ENCODE results near the gene RANBP17. TPM values are rescaled to one million over a fixed set of nuclear protein-coding genes. Genes with fewer than 3 reads are reported as not detected.
"Not testable (repeated sequence)": the region's sequence is repeated elsewhere in the genome, so short reads cannot be mapped to it uniquely, and the experiment has no call there.

RANBP17 gene
- total RNA-seq, 4 donors from 2014 or later = 10.2 to 13.8 (median 10.9) TPM

GRCh38 chr5:170917113-170917512 lies 55.3 kb downstream of the RANBP17 start:
- Histone ChIP-seq H3K36me3 (no peaks in the 10 kb centered on the region), H3K9me3 (no peaks in the 10 kb centered on the region), H3K4me1 (no peaks in the 10 kb centered on the region), H3K27me3 (no peaks in the 10 kb centered on the region), H3K27ac (no peak overlapping the region), H3K4me3 (no peak overlapping the region)
- in situ Hi-C loops (cut with MboI; ENCODE audit: low pct_ligation_motif_present in 1 of 4, low pct_unique_long_range_greater_than_20kb in 1 of 4, low sequenced_read_pairs in 3 of 4) = no loop called here
- no peak for DNase-seq
- TF ChIP-seq POLR2A (IDR thresholded peaks at IDR 0.05) (no peak), POLR2AphosphoS5 (IDR thresholded peaks at IDR 0.05) (no peak), EP300 (IDR thresholded peaks at IDR 0.05; ENCODE audit: low read depth) (no peak), CTCF (IDR thresholded peaks at IDR 0.05) (no peak)
- intact Hi-C loops (cut with DNase I; ENCODE audit: low total_unique reads) = no loop called here

GRCh38 chr5:170920196-170920595 lies 58.4 kb downstream of the RANBP17 start:
- no peak for TF ChIP-seq CTCF (IDR thresholded peaks at IDR 0.05)
- TF ChIP-seq POLR2A (IDR thresholded peaks at IDR 0.05) = no peak
- TF ChIP-seq EP300 (IDR thresholded peaks at IDR 0.05; ENCODE audit: low read depth) = no peak
- no peak for TF ChIP-seq POLR2AphosphoS5 (IDR thresholded peaks at IDR 0.05)
- intact Hi-C loops (cut with DNase I; ENCODE audit: low total_unique reads) = no loop called here
- DNase-seq = no peak
- in situ Hi-C loops (cut with MboI; ENCODE audit: low pct_ligation_motif_present in 1 of 4, low pct_unique_long_range_greater_than_20kb in 1 of 4, low sequenced_read_pairs in 3 of 4) = no loop called here
- WGBS, 2 donors (ENCODE audit: low coverage in 1 of 2) = 93 to 94% methylated on average over 3 of the region's 3 CpGs
- Histone ChIP-seq H3K36me3 (no peaks in the 10 kb centered on the region), H3K4me3 (no peak overlapping the region), H3K9me3 (no peaks in the 10 kb centered on the region), H3K27me3 (no peaks in the 10 kb centered on the region), H3K27ac (no peak overlapping the region), H3K4me1 (no peaks in the 10 kb centered on the region)

GRCh38 chr5:170922331-170922730 lies 60.5 kb downstream of the RANBP17 start:
- H3K36me3 ChIP-seq; H3K4me1 ChIP-seq; H3K27ac ChIP-seq; H3K27me3 ChIP-seq; DNase-seq; in situ Hi-C loops (cut with MboI; ENCODE audit: low pct_ligation_motif_present in 1 of 4, low pct_unique_long_range_greater_than_20kb in 1 of 4, low sequenced_read_pairs in 3 of 4); H3K9me3 ChIP-seq; H3K4me3 ChIP-seq; intact Hi-C loops (cut with DNase I; ENCODE audit: low total_unique reads): not testable (repeated sequence)
- WGBS, 2 donors (ENCODE audit: low coverage in 1 of 2) = 70% methylated on average over 10 of the region's 10 CpGs; no CpG with 5 or more reads in 1 of the 2 donors

- TF ChIP-seq EP300 (IDR thresholded peaks at IDR 0.05; ENCODE audit: low read depth) (no peak), POLR2AphosphoS5 (IDR thresholded peaks at IDR 0.05) (no peak), POLR2A (IDR thresholded peaks at IDR 0.05) (no peak), CTCF (IDR thresholded peaks at IDR 0.05) (no peak)
- Histone ChIP-seq H3K9me3 (no peaks in the 10 kb centered on the region), H3K4me3 (no peak overlapping the region), H3K27me3 (no peaks in the 10 kb centered on the region), H3K27ac (no peak overlapping the region), H3K4me1 (no peaks in the 10 kb centered on the region), H3K36me3 (no peaks in the 10 kb centered on the region)
- intact Hi-C loops (cut with DNase I; ENCODE audit: low total_unique reads) (no loop called here), in situ Hi-C loops (cut with MboI; ENCODE audit: low pct_ligation_motif_present in 1 of 4, low pct_unique_long_range_greater_than_20kb in 1 of 4, low sequenced_read_pairs in 3 of 4) (no loop called here)
- DNase-seq = no peak
- WGBS, 2 donors (ENCODE audit: low coverage in 1 of 2) = 84 to 92% methylated on average over 5 to 7 of the region's 7 CpGs
These were observed 62.2 kb downstream of the RANBP17 start for GRCh38 chr5:170923910-170924620.

GRCh38 chr5:170935534-170936218 lies 73.9 kb downstream of the RANBP17 start:
- H3K4me1 ChIP-seq; H3K27me3 ChIP-seq; H3K27ac ChIP-seq; H3K9me3 ChIP-seq; DNase-seq; H3K4me3 ChIP-seq; in situ Hi-C loops (cut with MboI; ENCODE audit: low pct_ligation_motif_present in 1 of 4, low pct_unique_long_range_greater_than_20kb in 1 of 4, low sequenced_read_pairs in 3 of 4); intact Hi-C loops (cut with DNase I; ENCODE audit: low total_unique reads); H3K36me3 ChIP-seq: not testable (repeated sequence)
- WGBS, 2 donors (ENCODE audit: low coverage in 1 of 2) = 92 to 95% methylated on average over 7 to 14 of the region's 18 CpGs
